Measurements from ENCODE around the gene ABAT. TPM values are rescaled to one million over a fixed set of nuclear protein-coding genes. Genes with fewer than 3 reads are reported as not detected.
A peak's percentile ranks its signal among the peaks of the same experiment; 100 is the strongest.

Gene ABAT
- total RNA-seq, 1 experiment from 2014 or later = 7.3 TPM

DNA sequence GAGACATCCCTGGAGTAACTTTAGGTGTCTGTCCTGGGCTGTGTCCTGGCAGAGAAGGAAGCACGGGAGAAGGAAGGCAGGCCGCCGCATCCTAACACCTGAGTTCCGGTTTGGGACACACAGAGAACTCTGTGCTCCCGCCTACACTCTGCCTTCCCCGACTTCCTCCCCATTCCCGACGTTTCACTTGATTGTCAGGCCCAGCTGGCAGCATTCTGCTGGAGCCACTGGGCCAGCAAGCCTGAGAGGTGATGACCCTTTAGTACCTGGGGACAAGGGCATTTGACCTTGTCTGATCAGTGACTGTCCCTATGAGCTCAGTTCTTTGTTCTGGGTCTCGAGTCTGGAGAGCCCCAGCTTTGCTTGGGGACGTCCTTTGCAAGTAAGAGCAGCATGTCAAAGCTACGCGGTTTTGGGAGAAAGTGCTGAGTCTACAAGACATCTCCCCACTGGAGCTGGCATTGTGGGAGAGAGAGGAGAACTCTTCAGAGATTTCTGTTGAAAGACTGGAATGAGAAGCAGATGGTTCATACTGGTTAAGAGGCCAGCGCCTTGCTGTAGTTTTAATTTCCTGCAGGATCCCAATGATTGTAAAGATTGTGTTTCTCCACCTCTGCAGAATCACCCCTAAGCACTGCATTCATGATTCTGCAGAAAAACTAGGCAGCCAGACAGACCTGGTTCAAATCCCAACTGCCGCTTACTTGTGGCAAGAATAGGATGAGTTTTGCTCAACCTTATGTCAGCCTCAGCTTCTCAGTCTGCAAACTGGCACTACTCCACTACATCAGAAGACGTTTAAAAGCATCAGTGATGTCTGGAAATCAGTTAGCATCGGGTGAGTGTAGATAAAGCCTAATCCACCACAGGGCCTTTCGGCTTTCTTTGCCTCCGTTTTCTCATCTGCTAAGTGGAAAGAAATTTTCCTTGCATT lies 20.6 kb downstream of the ABAT start:
- no peak overlapping the region for H3K23ac ChIP-seq (ENCODE audit: insufficient read length, low read depth, low read length)
- H3K14ac ChIP-seq (ENCODE audit: insufficient read depth, low read length) = no peak overlapping the region; the same call in 1 of the 2 replicates
- no peak overlapping the region for H3K56ac ChIP-seq (ENCODE audit: insufficient read length, low read depth, low read length)
- no peak overlapping the region for H3K4me2 ChIP-seq (ENCODE audit: insufficient read depth, insufficient read length, low read length)
- H4K20me1 ChIP-seq (ENCODE audit: control insufficient read depth, insufficient read depth, insufficient read length) = no peaks in the 10 kb centered on the region
- H2BK5ac ChIP-seq (ENCODE audit: insufficient read length, low read length) = no peak overlapping the region
- peaks cover 0 to 3% (median 2%) of the 10 kb centered on the region in 3 experiments; a peak in 1 of 7 replicates for H3K36me3 Mint-ChIP-seq (ENCODE audit: insufficient read depth in 1 of 3, low read depth in 3 of 3)
- no peak overlapping the region for H2AFZ ChIP-seq (ENCODE audit: low read length)
- no peak overlapping the region for H3K27ac Mint-ChIP-seq
- H3K9ac ChIP-seq (ENCODE audit: extremely low read depth, insufficient read length, low read length) = no peak overlapping the region
- H3K23me2 ChIP-seq (ENCODE audit: insufficient read length, low read depth, low read length, poor library complexity, severe bottlenecking) = no peaks in the 10 kb centered on the region
- no peak overlapping the region for H4K91ac ChIP-seq (ENCODE audit: insufficient read length, low read depth, low read length)
- H2BK20ac ChIP-seq (ENCODE audit: low read depth, low read length, poor library complexity, severe bottlenecking) = no peak overlapping the region
- H3K4me3 Mint-ChIP-seq = no peak overlapping the region
- H2BK12ac ChIP-seq (ENCODE audit: insufficient read length, low read depth, low read length) = no peak overlapping the region
- no peak overlapping the region for H2BK120ac ChIP-seq (ENCODE audit: low read depth, low read length, poor library complexity, severe bottlenecking)
- 0 out of 5 replicates have a peak, but pooled peaks cover 0 to 3% of the 10 kb centered on the region in 2 experiments for H3K9me3 Mint-ChIP-seq
- no peaks in the 10 kb centered on the region for H3K27me3 ChIP-seq (ENCODE audit: insufficient read depth, low read length)
- peaks cover 2% of the 10 kb centered on the region; the same call in 1 of the 2 replicates for H3K27me3 Mint-ChIP-seq (ENCODE audit: low read depth)
- no peak overlapping the region for H3K27ac ChIP-seq (ENCODE audit: insufficient read length, low read depth, low read length)
- H4K5ac ChIP-seq (ENCODE audit: insufficient read length, low read depth, low read length) = no peak overlapping the region
- TF ChIP-seq, protein P1, sequence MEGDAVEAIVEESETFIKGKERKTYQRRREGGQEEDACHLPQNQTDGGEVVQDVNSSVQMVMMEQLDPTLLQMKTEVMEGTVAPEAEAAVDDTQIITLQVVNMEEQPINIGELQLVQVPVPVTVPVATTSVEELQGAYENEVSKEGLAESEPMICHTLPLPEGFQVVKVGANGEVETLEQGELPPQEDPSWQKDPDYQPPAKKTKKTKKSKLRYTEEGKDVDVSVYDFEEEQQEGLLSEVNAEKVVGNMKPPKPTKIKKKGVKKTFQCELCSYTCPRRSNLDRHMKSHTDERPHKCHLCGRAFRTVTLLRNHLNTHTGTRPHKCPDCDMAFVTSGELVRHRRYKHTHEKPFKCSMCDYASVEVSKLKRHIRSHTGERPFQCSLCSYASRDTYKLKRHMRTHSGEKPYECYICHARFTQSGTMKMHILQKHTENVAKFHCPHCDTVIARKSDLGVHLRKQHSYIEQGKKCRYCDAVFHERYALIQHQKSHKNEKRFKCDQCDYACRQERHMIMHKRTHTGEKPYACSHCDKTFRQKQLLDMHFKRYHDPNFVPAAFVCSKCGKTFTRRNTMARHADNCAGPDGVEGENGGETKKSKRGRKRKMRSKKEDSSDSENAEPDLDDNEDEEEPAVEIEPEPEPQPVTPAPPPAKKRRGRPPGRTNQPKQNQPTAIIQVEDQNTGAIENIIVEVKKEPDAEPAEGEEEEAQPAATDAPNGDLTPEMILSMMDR (conservative IDR thresholded peaks at IDR 0.05) = no peak
- peaks cover 8 to 11% of the 10 kb centered on the region in 2 experiments for H3K4me1 Mint-ChIP-seq
- no peaks in the 10 kb centered on the region for H3K79me2 ChIP-seq (ENCODE audit: insufficient read depth, low read length)
- no CpG with 5 or more reads among the region's 18 CpGs for WGBS (ENCODE audit: extremely low coverage, insufficient read length, low lambda C conversion rate)
- H2BK15ac ChIP-seq (ENCODE audit: low read depth, low read length) = 0 out of 2 replicates have a peak overlapping the region, but pooled peaks have one; percentile 93
- no peak overlapping the region for H3T11ph ChIP-seq (ENCODE audit: low read length)
- no peak overlapping the region for H3K4ac ChIP-seq (ENCODE audit: low read depth, low read length)
- no peak overlapping the region for H4K8ac ChIP-seq (replicated peaks; ENCODE audit: insufficient read length, low read depth, low read length)
- H2AK5ac ChIP-seq (ENCODE audit: insufficient read length, low read length) = no peak overlapping the region
- no peaks in the 10 kb centered on the region for H3K79me1 ChIP-seq (ENCODE audit: insufficient read depth, low read depth, low read length, poor library complexity, severe bottlenecking)
- peaks cover 2% of the 10 kb centered on the region; the same call in 1 of the 2 replicates for H3K4me1 ChIP-seq (ENCODE audit: insufficient read depth, low read length)
- DNase-seq = no peak
- H3K9me3 ChIP-seq (ENCODE audit: control insufficient read depth, low read depth, low read length) = no peaks in the 10 kb centered on the region
- no peak overlapping the region for H3K18ac ChIP-seq (ENCODE audit: insufficient read length, low read depth, low read length)
